D721Med (cell line): ENCODE measurements around the gene TMEM117.

Source experiments
- DNase-seq: peaks from one replicate; pipeline ENCODE4 v3.0.0; 2011; ENCODE audit warnings: low spot score; ENCODE audit not compliant: insufficient read length
- FAIRE-seq: peaks from 2 replicates; lab custom pipeline; 2011; peaks lifted over from hg19 to GRCh38; lab: Jason Lieb, UNC
- CTCF ChIP-seq: IDR thresholded peaks from 2 replicates; pipeline ENCODE4 v1.5.1; 2012; ENCODE audit warnings: mild to moderate bottlenecking, control low read depth; ENCODE audit not compliant: insufficient read depth; ENCODE audit errors: missing control alignments

TMEM117 gene

GRCh38 chr12:43973385-43973784 is 137.5 kb downstream of the TMEM117 start:
- no peak for TF ChIP-seq CTCF
- DNase-seq (no peak), FAIRE-seq (no peak)

- DNase-seq (no peak), FAIRE-seq (no peak)
- no peak for TF ChIP-seq CTCF
These were observed 138.1 kb downstream of the TMEM117 start for GRCh38 chr12:43973993-43974392.

- no peak for FAIRE-seq
- no peak for TF ChIP-seq CTCF
- no peak for DNase-seq
These were observed 140.1 kb downstream of the TMEM117 start for GRCh38 chr12:43976027-43976426.

- FAIRE-seq (no peak), DNase-seq (no peak)
- TF ChIP-seq CTCF = no peak
These were observed 142.7 kb downstream of the TMEM117 start for GRCh38 chr12:43978556-43978955.

GRCh38 chr12:43979450-43979849 is 143.6 kb downstream of the TMEM117 start:
- TF ChIP-seq CTCF = no peak
- no peak for FAIRE-seq
- no peak for DNase-seq

- DNase-seq (no peak), FAIRE-seq (no peak)
- no peak for TF ChIP-seq CTCF
These were observed 144.8 kb downstream of the TMEM117 start for GRCh38 chr12:43980627-43981191.

GRCh38 chr12:43981726-43982125 is 145.8 kb downstream of the TMEM117 start:
- no peak for TF ChIP-seq CTCF
- no peak for DNase-seq
- no peak for FAIRE-seq
